Measurements from ENCODE around the gene AP3B1.

DNA sequence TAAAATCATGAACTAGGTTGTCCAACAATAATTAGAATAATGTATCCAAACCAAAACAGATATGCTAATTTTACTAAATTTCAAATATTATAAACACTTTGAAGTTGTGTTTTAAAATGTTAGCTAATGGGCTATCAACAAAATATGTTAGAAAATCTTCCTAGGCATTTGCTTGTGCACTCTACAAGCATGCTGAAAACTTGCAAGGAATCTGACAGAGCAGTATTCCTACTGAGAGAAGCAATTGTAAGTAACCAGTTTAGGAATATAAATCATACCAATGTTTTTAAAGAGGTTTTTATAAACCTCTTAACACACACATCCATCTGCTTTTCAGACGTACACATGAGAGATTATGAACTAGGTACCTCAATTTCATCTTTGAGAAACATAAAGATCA lies 289.9 kb downstream of the AP3B1 start:
- TF ChIP-seq POLR2A (IDR thresholded peaks at IDR 0.05) = no peak
- TF ChIP-seq CTCF (IDR thresholded peaks at IDR 0.05) = no peak
- TF ChIP-seq POLR2AphosphoS5 (IDR thresholded peaks at IDR 0.05; ENCODE audit: insufficient read depth in 1 of 2, low read depth in 1 of 2) = no peak
